Bronchial epithelial cell (primary cell): ENCODE measurements around the gene ARFGAP2. TPM values are rescaled to one million over a fixed set of nuclear protein-coding genes. Genes with fewer than 3 reads are reported as not detected.
A peak's percentile ranks its signal among the peaks of the same experiment; 100 is the strongest.

Experiments
- DNase-seq: peaks from one replicate; pipeline ENCODE4 v3.0.0-alpha.2; 2010; ENCODE audit warnings: low read depth
- FAIRE-seq: peaks from 2 replicates; lab custom pipeline; 2011; peaks lifted over from hg19 to GRCh38; lab: Jason Lieb, UNC
- H3K27me3 ChIP-seq: 2 replicates; pipeline ENCODE4 v1.5.1; 2011; ENCODE audit warnings: low read length; ENCODE audit not compliant: control insufficient read depth, insufficient read depth
- H3K36me3 ChIP-seq: 2 replicates; pipeline ENCODE4 v1.5.1; 2011; ENCODE audit warnings: low read length; ENCODE audit not compliant: control insufficient read depth, insufficient read depth
- H3K4me3 ChIP-seq: 2 replicates; pipeline ENCODE4 v1.5.1; 2011; ENCODE audit warnings: mild to moderate bottlenecking, low read depth, low read length, control low read depth
- CTCF ChIP-seq: IDR thresholded peaks from 2 replicates; pipeline ENCODE4 v1.5.1; 2011; ENCODE audit warnings: mild to moderate bottlenecking, moderate library complexity, low read length, control low read depth, inconsistent platforms; ENCODE audit not compliant: insufficient read depth, severe bottlenecking
- total RNA-seq: library from RNA; depleted of rRNA; stranded (reverse); fragments of >200 nt; gene quantifications from 2 replicates; pipeline ENCODE4 v1.2.1, GENCODE V29; 2014

ARFGAP2 gene
- total RNA-seq, 1 donor from 2014 or later = 105 TPM

- H3K36me3 ChIP-seq = peaks cover 18% of the 10 kb centered on the region
- DNase-seq (no peak), FAIRE-seq (no peak)
- H3K4me3 ChIP-seq = no peak overlapping the region
- no peak for TF ChIP-seq CTCF
- H3K27me3 ChIP-seq = no peaks in the 10 kb centered on the region
These were observed 3.5 kb upstream of the ARFGAP2 start for GRCh38 chr11:47180006-47180787.

GRCh38 chr11:47179655-47179991, 2.9 kb upstream of the ARFGAP2 start:
- Histone ChIP-seq H3K27me3 (no peaks in the 10 kb centered on the region), H3K4me3 (no peak overlapping the region), H3K36me3 (peaks cover 23% of the 10 kb centered on the region)
- FAIRE-seq (no peak), DNase-seq (no peak)
- TF ChIP-seq CTCF = peak; percentile 69

- no peak overlapping the region for H3K4me3 ChIP-seq
- no peak for TF ChIP-seq CTCF
- H3K36me3 ChIP-seq = peaks cover 24% of the 10 kb centered on the region
- no peak for FAIRE-seq
- H3K27me3 ChIP-seq = no peaks in the 10 kb centered on the region
- no peak for DNase-seq
These were observed 2.3 kb upstream of the ARFGAP2 start for GRCh38 chr11:47178737-47179654.

GRCh38 chr11:47178316-47178715, 1.6 kb upstream of the ARFGAP2 start:
- Histone ChIP-seq H3K4me3 (no peak overlapping the region), H3K36me3 (peaks cover 27% of the 10 kb centered on the region), H3K27me3 (no peaks in the 10 kb centered on the region)
- TF ChIP-seq CTCF = no peak
- DNase-seq (no peak), FAIRE-seq (no peak)

- FAIRE-seq (no peak), DNase-seq (no peak)
- Histone ChIP-seq H3K27me3 (no peaks in the 10 kb centered on the region), H3K36me3 (peaks cover 30% of the 10 kb centered on the region), H3K4me3 (no peak overlapping the region)
- TF ChIP-seq CTCF = no peak
These were observed 1.2 kb upstream of the ARFGAP2 start for GRCh38 chr11:47177846-47178245.
